Mesodermal cell (in vitro differentiated cells): ENCODE measurements around the gene KLC3.
"Not testable (repeated sequence)": the region's sequence is repeated elsewhere in the genome, so short reads cannot be mapped to it uniquely, and the experiment has no call there.

Source experiments
- H3K27ac ChIP-seq: 2 replicates; pipeline ENCODE4 v1.7.0; 2013; ENCODE audit warnings: mild to moderate bottlenecking, low read depth, low read length, moderate library complexity; ENCODE audit not compliant: severe bottlenecking
- H3K36me3 ChIP-seq: 2 replicates; pipeline ENCODE4 v1.7.1; 2013; ENCODE audit warnings: mild to moderate bottlenecking, low read length, moderate library complexity; ENCODE audit not compliant: control insufficient read depth, insufficient read depth
- H3K4me1 ChIP-seq: one replicate; pipeline ENCODE4 v1.7.1; 2013; ENCODE audit warnings: mild to moderate bottlenecking, low read length; ENCODE audit not compliant: insufficient read depth, control insufficient read depth, poor library complexity, severe bottlenecking
- H3K4me3 ChIP-seq: 2 replicates; pipeline ENCODE4 v1.7.0; 2013; ENCODE audit warnings: low read length, control low read depth, mild to moderate bottlenecking; ENCODE audit not compliant: insufficient read depth, poor library complexity, severe bottlenecking; ENCODE audit errors: extremely low read depth
- H3K9me3 ChIP-seq: 2 replicates; pipeline ENCODE4 v1.7.1; 2013; ENCODE audit warnings: mild to moderate bottlenecking, low read length, moderate library complexity; ENCODE audit not compliant: control insufficient read depth
- WGBS, 2 experiments: methylation state at CpG; one replicate each; pipeline ENCODE4 v1.1.5; 2013; ENCODE audit warnings: missing lambda C conversion rate in 2 of 2; ENCODE audit not compliant: insufficient coverage in 2 of 2; 5-methylcytosine and 5-hydroxymethylcytosine counted together

Gene KLC3

DNA sequence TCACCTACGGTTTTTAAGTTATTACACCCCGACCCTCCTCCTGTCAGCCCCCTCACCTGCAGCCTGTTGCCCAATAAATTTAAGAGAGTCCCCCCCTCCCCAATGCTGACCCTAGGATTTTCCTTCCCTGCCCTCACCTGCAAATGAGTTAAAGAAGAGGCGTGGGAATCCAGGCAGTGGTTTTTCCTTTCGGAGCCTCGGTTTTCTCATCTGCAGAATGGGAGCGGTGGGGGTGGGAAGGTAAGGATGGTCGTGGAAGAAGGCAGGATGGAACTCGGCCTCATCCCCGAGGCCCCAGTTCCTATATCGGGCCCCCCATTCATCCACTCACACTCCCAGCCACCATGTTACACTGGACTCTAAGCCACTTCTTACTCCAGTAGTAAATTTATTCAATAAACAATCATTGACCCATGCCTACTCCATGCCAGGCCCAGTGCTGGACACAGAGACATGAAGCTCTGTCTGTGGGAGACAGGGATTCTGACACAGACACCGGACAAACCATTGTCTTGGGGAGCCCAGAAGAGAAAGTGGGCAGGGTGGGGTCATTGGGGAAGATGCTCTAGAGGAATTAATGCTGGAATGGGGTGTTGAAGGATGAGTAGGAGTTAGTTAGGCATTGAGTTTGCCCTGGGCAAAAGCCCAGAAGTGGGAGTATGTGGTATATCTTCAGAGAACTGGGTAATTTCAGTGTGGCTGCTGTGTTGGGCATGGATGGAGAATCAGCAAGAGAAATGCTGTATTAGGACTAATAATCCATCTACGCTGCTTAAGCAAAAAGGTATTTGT, 37.1 kb upstream of the KLC3 start:
- 91 to 97% methylated on average over 4 to 5 of the region's 12 CpGs for whole genome bisulfite sequencing, 2 experiments
- Histone ChIP-seq H3K9me3 (no peaks in the 10 kb centered on the region), H3K27ac (no peak overlapping the region), H3K4me1 (no peaks in the 10 kb centered on the region), H3K4me3 (no peak overlapping the region), H3K36me3 (peaks cover 44% of the 10 kb centered on the region)

GRCh38 chr19:45304141-45304926, 36.2 kb upstream of the KLC3 start:
- Histone ChIP-seq H3K9me3 (no peaks in the 10 kb centered on the region), H3K4me3 (no peak overlapping the region), H3K4me1 (no peaks in the 10 kb centered on the region), H3K36me3 (peaks cover 35% of the 10 kb centered on the region), H3K27ac (no peak overlapping the region)
- WGBS, 2 experiments: 73 to 76% methylated on average over 3 to 4 of the region's 4 CpGs

- Histone ChIP-seq H3K4me1 (no peaks in the 10 kb centered on the region), H3K9me3 (no peaks in the 10 kb centered on the region)
- 87 to 89% methylated on average over 3 to 4 of the region's 4 CpGs for WGBS, 2 experiments
Measured at GRCh38 chr19:45305007-45305406, 35.5 kb upstream of the KLC3 start.

DNA sequence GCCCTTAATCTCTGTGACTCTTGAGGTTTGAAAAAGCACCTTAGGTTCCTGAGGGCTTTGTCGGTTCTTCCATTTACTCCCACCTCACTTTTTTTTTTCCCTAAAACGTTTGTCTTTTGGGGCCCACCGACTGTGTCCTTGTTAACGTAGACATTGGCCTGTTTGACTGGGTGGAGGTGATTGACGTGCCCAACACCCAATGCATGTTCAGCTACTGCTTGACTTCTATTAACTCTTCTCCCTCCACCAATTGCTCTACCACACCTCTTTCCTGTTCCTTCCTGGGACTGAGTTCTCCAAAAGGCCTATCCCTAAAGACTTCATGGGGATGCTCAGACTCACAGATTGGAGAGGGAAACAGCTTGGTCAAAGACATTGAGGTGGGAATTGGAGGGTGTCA, 35.1 kb upstream of the KLC3 start:
- H3K9me3 ChIP-seq: no peaks in the 10 kb centered on the region
- 60 to 79% methylated on average over 1 to 3 of the region's 5 CpGs for WGBS, 2 experiments
- no peak overlapping the region for H3K4me3 ChIP-seq
- no peaks in the 10 kb centered on the region for H3K4me1 ChIP-seq
- peaks cover 24% of the 10 kb centered on the region for H3K36me3 ChIP-seq
- H3K27ac ChIP-seq: no peak overlapping the region

More at GRCh38 chr19:45305007-45305406, 35.5 kb upstream of the KLC3 start:
- Histone ChIP-seq H3K27ac (no peak overlapping the region), H3K4me3 (no peak overlapping the region), H3K36me3 (peaks cover 28% of the 10 kb centered on the region)

DNA sequence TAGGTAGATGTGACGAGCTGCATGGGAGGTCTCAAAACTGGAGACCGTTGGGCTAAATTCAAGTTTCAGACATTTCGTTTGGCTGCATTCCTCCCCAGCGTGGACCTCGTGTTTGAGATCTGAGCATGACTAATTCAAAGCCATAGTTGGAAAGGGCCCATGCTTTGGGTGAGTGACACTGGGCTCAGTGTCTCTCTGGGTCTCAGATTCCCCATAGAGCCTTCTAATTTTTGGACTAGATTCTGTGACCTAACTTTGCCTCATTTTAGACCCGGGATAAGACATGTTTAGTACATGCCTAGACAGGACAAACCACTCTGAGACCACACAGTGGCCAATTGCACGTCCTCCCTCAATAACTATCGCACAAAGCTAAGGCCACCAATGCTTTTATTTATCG, 34.5 kb upstream of the KLC3 start:
- H3K4me3 ChIP-seq: no peak overlapping the region
- no peaks in the 10 kb centered on the region for H3K9me3 ChIP-seq
- no peaks in the 10 kb centered on the region for H3K4me1 ChIP-seq
- H3K36me3 ChIP-seq: peaks cover 18% of the 10 kb centered on the region
- WGBS, 2 experiments: 82 to 86% methylated on average over 8 to 9 of the region's 9 CpGs
- no peak overlapping the region for H3K27ac ChIP-seq

- Histone ChIP-seq H3K36me3 (peaks cover 15% of the 10 kb centered on the region), H3K4me1 (no peaks in the 10 kb centered on the region), H3K9me3 (no peaks in the 10 kb centered on the region), H3K27ac (no peak overlapping the region), H3K4me3 (no peak overlapping the region)
- WGBS, 2 experiments: 86 to 90% methylated on average over 16 to 18 of the region's 18 CpGs
Measured at GRCh38 chr19:45306518-45307027, 34.0 kb upstream of the KLC3 start.

DNA sequence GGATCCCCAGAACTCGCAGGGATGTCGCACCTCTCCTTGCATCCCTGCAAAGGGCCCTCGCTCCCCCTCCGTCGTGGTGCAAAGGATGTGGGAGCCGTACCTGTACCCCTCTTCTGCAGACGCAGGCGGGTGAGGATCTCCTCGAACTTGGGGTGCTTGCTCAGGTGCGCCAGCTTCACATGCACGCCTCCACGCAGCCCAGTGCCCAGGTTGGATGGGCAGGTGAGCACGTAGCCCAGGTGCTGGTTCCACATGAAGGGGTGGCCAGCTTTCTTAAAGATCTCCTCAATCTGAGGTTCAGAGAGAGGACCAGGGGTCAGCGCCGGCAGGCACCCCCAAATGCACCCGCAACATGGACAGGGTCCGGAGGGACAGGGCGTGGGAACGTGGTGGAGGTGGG, 33.2 kb upstream of the KLC3 start:
- H3K36me3 ChIP-seq: peaks cover 10% of the 10 kb centered on the region
- H3K4me1 ChIP-seq: no peaks in the 10 kb centered on the region
- H3K27ac ChIP-seq: no peak overlapping the region
- H3K4me3 ChIP-seq: no peak overlapping the region
- no peaks in the 10 kb centered on the region for H3K9me3 ChIP-seq
- WGBS, 2 experiments: 89 to 97% methylated on average over 19 of the region's 19 CpGs

DNA sequence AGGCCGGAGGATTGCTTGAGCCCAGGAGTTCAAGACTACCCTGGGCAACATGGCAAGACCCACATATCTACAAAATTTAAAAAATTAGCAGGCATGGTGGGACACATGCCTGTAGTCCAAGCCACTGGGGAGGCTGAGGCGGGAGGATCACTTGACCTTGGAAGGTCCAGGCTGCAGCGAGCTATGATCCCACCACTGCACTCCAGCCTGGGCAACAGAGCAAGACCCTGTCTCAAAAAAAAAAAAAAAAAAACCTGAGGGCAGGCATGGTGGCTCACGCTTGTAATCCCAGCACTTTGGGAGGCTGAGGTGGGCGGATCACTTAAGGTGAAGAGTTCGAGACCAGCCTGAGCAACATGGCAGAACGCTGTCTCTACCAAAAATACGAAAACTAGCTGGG, 31.2 kb upstream of the KLC3 start:
- not testable (repeated sequence) for H3K27ac ChIP-seq, H3K4me1 ChIP-seq
- 95 to 97% methylated on average over 6 to 8 of the region's 8 CpGs for WGBS, 2 experiments

DNA sequence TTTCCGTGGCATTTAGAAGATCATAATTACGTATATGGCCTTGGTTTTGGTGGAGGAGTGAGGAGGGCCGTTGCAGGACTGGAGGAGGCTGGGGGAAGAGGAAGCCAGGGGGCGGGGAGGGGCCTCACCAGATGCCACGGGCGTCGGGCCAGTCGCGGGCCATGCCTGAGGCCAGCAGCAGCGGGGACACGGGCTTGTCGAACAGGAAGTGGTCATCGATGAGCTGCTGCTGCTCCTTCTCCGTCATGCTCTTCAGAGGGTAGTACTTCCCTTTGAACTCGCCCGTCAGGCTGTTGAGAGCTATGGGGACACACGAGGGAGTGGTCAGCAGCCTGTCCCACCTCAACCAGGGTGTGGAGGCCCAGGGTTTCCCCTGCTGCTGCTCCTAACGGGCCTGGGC, 28.9 kb upstream of the KLC3 start:
- no peak overlapping the region for H3K4me3 ChIP-seq
- WGBS, 2 experiments: 82 to 86% methylated on average over 16 to 17 of the region's 18 CpGs

More for the DNA sequence above, 31.2 kb upstream of the KLC3 start:
- not testable (repeated sequence) for H3K9me3 ChIP-seq, H3K4me3 ChIP-seq, H3K36me3 ChIP-seq

GRCh38 chr19:45312285-45312684, 28.3 kb upstream of the KLC3 start:
- H3K36me3 ChIP-seq, H3K27ac ChIP-seq: not testable (repeated sequence)
- 81 to 93% methylated on average over 13 to 14 of the region's 14 CpGs for WGBS, 2 experiments

More for the DNA sequence above, 28.9 kb upstream of the KLC3 start:
- Histone ChIP-seq H3K4me1 (no peaks in the 10 kb centered on the region), H3K36me3 (no peaks in the 10 kb centered on the region), H3K9me3 (no peaks in the 10 kb centered on the region), H3K27ac (no peak overlapping the region)

More at GRCh38 chr19:45312285-45312684, 28.3 kb upstream of the KLC3 start:
- H3K4me3 ChIP-seq, H3K4me1 ChIP-seq, H3K9me3 ChIP-seq: not testable (repeated sequence)
